ENCODE results near the gene SFTA2.

GRCh38 chr6:30886897-30887255 is 45.1 kb downstream of the SFTA2 start:
- no peak for TF ChIP-seq CTCF (IDR thresholded peaks at IDR 0.05)
- TF ChIP-seq POLR2A (IDR thresholded peaks at IDR 0.05) = no peak
